ENCODE measurements around the gene FAM193A.

DNA sequence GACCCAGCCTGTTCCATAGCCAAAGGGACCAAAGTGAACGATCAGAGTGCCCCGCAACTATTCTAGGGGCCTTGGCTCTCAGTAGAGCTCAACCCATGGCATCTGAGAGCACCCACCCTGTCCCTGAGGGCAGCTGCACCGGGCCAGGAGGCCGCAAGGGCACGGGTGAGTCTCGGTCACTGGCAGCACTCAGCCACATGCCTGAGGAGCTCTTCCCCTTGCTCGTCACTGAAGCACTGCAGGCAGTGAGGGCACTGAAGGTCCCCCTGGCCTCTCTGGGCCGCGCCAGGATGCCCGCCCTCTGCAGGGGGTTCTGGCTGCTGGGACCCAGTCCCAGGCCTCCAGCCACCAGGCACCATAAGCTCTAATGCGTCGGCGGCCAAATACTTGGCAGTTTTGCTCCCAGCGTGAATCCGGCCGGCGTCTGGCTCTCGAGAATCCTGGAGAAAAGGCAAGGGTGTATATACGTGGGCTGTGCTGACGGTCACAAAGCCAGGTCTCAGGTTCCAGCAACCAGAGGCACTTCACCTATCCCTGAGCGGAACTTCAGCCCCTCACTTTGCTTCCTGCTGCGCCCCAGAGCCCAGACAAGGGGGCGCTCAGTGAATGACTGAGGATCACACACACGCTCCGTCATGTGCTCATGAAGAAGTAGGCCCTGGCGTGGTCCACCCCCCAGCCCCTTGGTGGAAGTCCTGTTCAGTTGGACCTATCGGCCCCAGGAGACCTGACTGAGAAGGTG lies 205.8 kb downstream of the FAM193A start:
- TF ChIP-seq ARNTL (CRISPR knock-in tag; IDR thresholded peaks at IDR 0.05; ENCODE audit: borderline replicate concordance, low read depth) = no peak
- no peak for TF ChIP-seq TCF4 (CRISPR knock-in tag; IDR thresholded peaks at IDR 0.05; ENCODE audit: borderline replicate concordance)
- TF ChIP-seq BACH2 (CRISPR knock-in tag; IDR thresholded peaks at IDR 0.05; ENCODE audit: borderline replicate concordance) = no peak
- TF ChIP-seq ESRRG (CRISPR knock-in tag; IDR thresholded peaks at IDR 0.05) = no peak
- no peak for TF ChIP-seq ZFP30 (CRISPR knock-in tag; IDR thresholded peaks at IDR 0.05)
- TF ChIP-seq, protein P1, sequence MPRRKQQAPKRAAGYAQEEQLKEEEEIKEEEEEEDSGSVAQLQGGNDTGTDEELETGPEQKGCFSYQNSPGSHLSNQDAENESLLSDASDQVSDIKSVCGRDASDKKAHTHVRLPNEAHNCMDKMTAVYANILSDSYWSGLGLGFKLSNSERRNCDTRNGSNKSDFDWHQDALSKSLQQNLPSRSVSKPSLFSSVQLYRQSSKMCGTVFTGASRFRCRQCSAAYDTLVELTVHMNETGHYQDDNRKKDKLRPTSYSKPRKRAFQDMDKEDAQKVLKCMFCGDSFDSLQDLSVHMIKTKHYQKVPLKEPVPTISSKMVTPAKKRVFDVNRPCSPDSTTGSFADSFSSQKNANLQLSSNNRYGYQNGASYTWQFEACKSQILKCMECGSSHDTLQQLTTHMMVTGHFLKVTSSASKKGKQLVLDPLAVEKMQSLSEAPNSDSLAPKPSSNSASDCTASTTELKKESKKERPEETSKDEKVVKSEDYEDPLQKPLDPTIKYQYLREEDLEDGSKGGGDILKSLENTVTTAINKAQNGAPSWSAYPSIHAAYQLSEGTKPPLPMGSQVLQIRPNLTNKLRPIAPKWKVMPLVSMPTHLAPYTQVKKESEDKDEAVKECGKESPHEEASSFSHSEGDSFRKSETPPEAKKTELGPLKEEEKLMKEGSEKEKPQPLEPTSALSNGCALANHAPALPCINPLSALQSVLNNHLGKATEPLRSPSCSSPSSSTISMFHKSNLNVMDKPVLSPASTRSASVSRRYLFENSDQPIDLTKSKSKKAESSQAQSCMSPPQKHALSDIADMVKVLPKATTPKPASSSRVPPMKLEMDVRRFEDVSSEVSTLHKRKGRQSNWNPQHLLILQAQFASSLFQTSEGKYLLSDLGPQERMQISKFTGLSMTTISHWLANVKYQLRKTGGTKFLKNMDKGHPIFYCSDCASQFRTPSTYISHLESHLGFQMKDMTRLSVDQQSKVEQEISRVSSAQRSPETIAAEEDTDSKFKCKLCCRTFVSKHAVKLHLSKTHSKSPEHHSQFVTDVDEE (CRISPR knock-in tag; IDR thresholded peaks at IDR 0.05) = no peak
- TF ChIP-seq OSR1 (CRISPR knock-in tag; IDR thresholded peaks at IDR 0.05) = no peak
